Breast epithelium (tissue), 4 donors: ENCODE results near the gene TM4SF4. TPM values are rescaled to one million over a fixed set of nuclear protein-coding genes. Genes with fewer than 3 reads are reported as not detected.

Experiments
- DNase-seq, 2 donors: peaks; one replicate each; pipeline ENCODE4 v3.0.0-alpha.2; 2019; ENCODE audit warnings: low spot score in 2 of 2
- H3K27ac ChIP-seq, 2 donors: fragments of 200-600 bp; sonication (generic) in 1 of 2; one replicate each; pipeline ENCODE4 v1.5.1; 2016 to 2019; ENCODE audit warnings: mild to moderate bottlenecking in 1 of 2
- H3K27me3 ChIP-seq, 2 donors: fragments of 200-600 bp; sonication (generic) in 1 of 2; one replicate each; pipeline versions ENCODE4 v1.5.1 to v1.6.0; 2017 to 2019; ENCODE audit warnings: control low read depth in 1 of 2, mild to moderate bottlenecking in 1 of 2
- H3K36me3 ChIP-seq: fragments of 200-600 bp; one replicate; pipeline ENCODE4 v1.5.1; 2019
- H3K4me1 ChIP-seq, 2 donors: fragments of 200-600 bp; sonication (generic); one replicate each; pipeline ENCODE4 v1.5.1; 2016 to 2019; ENCODE audit warnings: control low read depth in 1 of 2
- H3K4me3 ChIP-seq, 3 donors: fragments of 200-600 bp; sonication (generic); 1 replicate in 2 of 3; 2 replicates in 1 of 3; pipeline ENCODE4 v1.5.1; 2016 to 2019; ENCODE audit warnings: mild to moderate bottlenecking in 3 of 3, moderate library complexity in 2 of 3
- H3K9me3 ChIP-seq, 2 donors: fragments of 200-600 bp; sonication (generic) in 1 of 2; one replicate each; pipeline ENCODE4 v1.5.1; 2016 to 2019; ENCODE audit warnings: control low read depth in 1 of 2
- POLR2A ChIP-seq: fragments of 450-650 bp; IDR thresholded peaks from one replicate; pipeline ENCODE4 v1.6.1; 2016; ENCODE audit warnings: antibody characterized with exemption, mild to moderate bottlenecking, moderate library complexity
- POLR2AphosphoS5 ChIP-seq, 3 donors: sonication (generic); formaldehyde crosslinking; IDR thresholded peaks; one replicate each; pipeline ENCODE4 v1.6.1; 2017; ENCODE audit warnings: antibody characterized with exemption in 3 of 3
- intact Hi-C: fragments of 100-400 bp; cut with DNase I; formaldehyde crosslinking; loops from one replicate; pipeline ENCODE4 v1.15.1; 2023; ENCODE audit warnings: low total_unique reads
- total RNA-seq, 3 donors: library from RNA; depleted of rRNA; stranded (reverse); fragments of >200 nt; gene quantifications; one replicate each; pipeline ENCODE4 v1.1.0, GENCODE V29; 2016
- TF ChIP-seq, protein P1 (sequence below), 3 donors: fragments of 450-650 bp; IDR thresholded peaks; one replicate each; pipeline ENCODE4 v1.5.1; 2016 to 2017; ENCODE audit warnings: antibody characterized with exemption in 3 of 3, mild to moderate bottlenecking in 3 of 3, moderate library complexity in 3 of 3

The TM4SF4 gene
- total RNA-seq, 3 donors from 2014 or later: 1.6 TPM; not detected in 2

DNA sequence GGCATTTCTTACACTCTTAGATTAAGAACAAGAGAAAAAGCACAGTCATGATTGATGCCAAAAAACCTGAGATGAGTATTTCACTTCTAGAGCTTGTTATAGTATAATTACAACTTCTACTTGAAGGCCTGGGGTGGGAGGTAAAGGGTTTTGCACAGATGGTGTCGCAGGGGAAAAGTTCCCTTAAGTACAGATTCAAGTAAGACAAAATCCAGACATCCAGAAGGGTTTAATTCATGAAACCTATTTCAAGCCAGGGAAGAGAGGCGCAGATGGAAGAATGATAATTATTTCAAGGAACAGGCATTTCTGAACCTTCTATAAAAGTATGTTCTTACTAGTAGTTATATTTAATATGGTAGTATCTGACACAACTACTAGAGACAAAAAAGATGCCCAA lies 70.6 kb downstream of the TM4SF4 start:
- DNase-seq: no peak
- TF ChIP-seq POLR2AphosphoS5 (IDR thresholded peaks at IDR 0.05) (no peak), POLR2A (no peak)
- TF ChIP-seq, protein P1, sequence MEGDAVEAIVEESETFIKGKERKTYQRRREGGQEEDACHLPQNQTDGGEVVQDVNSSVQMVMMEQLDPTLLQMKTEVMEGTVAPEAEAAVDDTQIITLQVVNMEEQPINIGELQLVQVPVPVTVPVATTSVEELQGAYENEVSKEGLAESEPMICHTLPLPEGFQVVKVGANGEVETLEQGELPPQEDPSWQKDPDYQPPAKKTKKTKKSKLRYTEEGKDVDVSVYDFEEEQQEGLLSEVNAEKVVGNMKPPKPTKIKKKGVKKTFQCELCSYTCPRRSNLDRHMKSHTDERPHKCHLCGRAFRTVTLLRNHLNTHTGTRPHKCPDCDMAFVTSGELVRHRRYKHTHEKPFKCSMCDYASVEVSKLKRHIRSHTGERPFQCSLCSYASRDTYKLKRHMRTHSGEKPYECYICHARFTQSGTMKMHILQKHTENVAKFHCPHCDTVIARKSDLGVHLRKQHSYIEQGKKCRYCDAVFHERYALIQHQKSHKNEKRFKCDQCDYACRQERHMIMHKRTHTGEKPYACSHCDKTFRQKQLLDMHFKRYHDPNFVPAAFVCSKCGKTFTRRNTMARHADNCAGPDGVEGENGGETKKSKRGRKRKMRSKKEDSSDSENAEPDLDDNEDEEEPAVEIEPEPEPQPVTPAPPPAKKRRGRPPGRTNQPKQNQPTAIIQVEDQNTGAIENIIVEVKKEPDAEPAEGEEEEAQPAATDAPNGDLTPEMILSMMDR (IDR thresholded peaks at IDR 0.05): no peak
- peaks cover 0 to 6% of the 10 kb centered on the region in 2 donors for H3K4me1 ChIP-seq
- no peak overlapping the region for H3K4me3 ChIP-seq
- intact Hi-C loops: no loop called here
- no peaks in the 10 kb centered on the region for H3K36me3 ChIP-seq
- no peaks in the 10 kb centered on the region for H3K9me3 ChIP-seq
- peak overlapping the region; percentile 10 to 79 for H3K27ac ChIP-seq
- H3K27me3 ChIP-seq: no peaks in the 10 kb centered on the region

DNA sequence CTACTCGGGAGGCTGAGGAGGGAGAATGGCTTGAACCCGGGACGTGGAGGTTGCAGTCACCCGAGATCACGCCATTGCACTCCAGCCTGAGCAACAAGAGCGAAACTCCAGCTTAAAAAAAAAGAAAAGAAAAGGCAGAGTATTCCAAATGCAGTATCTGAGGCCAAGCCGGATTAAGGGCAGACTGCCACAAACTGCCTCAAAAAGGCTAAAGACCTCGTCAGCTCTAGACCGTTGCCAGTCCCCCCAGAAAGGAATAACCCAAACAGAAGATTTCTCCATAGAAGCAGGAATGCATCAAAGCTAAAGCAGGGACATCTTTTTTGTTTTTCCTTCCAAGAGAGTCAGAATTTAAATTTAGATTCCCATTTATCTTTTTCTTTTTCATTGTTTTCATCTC lies 72.9 kb downstream of the TM4SF4 start:
- TF ChIP-seq, protein P1 (IDR thresholded peaks at IDR 0.05): no peak
- TF ChIP-seq POLR2AphosphoS5 (IDR thresholded peaks at IDR 0.05): peak in 2 of 3 donors; percentile 50 to 78
- peak in 1 of 2 donors; percentile 61 for DNase-seq
- intact Hi-C loops: no loop called here
- no peaks in the 10 kb centered on the region for H3K36me3 ChIP-seq
- no peaks in the 10 kb centered on the region for H3K27me3 ChIP-seq
- peak overlapping the region in 1 of 2 donors; percentile 79 for H3K27ac ChIP-seq
- no peaks in the 10 kb centered on the region for H3K9me3 ChIP-seq
- H3K4me3 ChIP-seq: no peak overlapping the region
- peaks cover 0 to 6% of the 10 kb centered on the region in 2 donors for H3K4me1 ChIP-seq

DNA sequence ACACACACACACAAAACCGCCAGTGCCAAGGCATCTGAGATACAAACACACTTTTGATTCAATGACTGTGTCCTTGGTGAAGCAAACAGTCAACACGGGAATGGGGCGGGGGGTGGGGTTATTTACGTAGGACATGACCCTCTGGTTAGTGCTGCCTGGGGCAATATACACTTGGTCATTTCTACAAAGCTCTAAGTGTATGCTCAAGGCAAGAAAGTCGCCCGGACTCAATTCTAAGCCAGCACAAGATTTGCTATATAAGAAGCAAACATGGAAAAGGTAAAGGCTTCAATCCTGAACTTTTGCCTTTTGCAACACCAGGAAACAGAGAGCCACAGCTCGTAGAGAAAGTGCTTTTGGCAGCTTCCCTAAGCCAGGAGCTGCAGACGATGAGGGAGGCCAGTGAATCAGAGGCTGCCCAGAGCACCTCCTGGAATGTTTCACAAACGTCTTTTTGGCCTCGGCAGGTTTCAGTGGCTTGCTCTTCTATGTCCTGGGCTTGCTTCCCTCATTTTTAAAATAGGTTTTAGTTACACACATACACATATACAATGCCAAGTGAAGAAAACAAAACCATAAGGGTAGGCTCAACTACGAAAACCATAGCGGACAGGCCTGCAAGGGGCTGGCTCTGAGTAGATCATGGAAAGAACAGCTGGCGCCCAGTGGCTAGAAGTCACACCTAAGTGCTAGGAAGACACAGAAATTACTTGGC lies 73.6 kb downstream of the TM4SF4 start:
- Histone ChIP-seq H3K27me3 (no peaks in the 10 kb centered on the region), H3K4me3 (peak overlapping the region in 1 of 3 donors; percentile 26), H3K36me3 (no peaks in the 10 kb centered on the region), H3K27ac (peak overlapping the region; percentile 79 to 90), H3K9me3 (no peaks in the 10 kb centered on the region), H3K4me1 (peaks cover 0 to 6% of the 10 kb centered on the region in 2 donors)
- intact Hi-C loops: no loop called here
- DNase-seq: peak; percentile 61 to 64
- TF ChIP-seq, protein P1 (IDR thresholded peaks at IDR 0.05): no peak
- TF ChIP-seq POLR2AphosphoS5 (IDR thresholded peaks at IDR 0.05) (peak; percentile 22 to 60 (median 54)), POLR2A (no peak)

DNA sequence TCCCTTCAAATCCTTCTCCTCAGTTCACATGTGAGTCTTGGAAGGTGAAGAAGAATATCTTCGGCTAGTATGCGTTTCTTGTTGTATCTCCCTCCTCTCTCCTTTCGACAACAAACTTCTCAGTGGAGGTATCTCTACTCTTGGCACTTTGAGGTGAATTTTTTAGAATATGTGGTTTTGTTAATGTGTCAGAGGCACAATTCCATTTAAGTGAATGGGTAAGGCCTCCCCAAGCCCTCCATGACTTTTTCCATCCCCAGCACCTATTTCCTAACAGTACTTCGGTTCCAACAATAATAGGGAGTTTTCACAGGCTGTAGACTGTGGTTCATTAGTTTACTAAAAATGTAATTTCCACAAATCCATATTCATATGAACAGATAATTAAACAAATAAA lies 74.2 kb downstream of the TM4SF4 start:
- Histone ChIP-seq H3K36me3 (no peaks in the 10 kb centered on the region), H3K9me3 (no peaks in the 10 kb centered on the region), H3K27ac (peak overlapping the region; percentile 79 to 90), H3K4me1 (peaks cover 0 to 10% of the 10 kb centered on the region in 2 donors), H3K4me3 (peak overlapping the region in 1 of 3 donors; percentile 26), H3K27me3 (no peaks in the 10 kb centered on the region)
- TF ChIP-seq POLR2A: no peak
- no peak for TF ChIP-seq POLR2AphosphoS5 (IDR thresholded peaks at IDR 0.05)
- DNase-seq: no peak
- intact Hi-C loops: no loop called here

DNA sequence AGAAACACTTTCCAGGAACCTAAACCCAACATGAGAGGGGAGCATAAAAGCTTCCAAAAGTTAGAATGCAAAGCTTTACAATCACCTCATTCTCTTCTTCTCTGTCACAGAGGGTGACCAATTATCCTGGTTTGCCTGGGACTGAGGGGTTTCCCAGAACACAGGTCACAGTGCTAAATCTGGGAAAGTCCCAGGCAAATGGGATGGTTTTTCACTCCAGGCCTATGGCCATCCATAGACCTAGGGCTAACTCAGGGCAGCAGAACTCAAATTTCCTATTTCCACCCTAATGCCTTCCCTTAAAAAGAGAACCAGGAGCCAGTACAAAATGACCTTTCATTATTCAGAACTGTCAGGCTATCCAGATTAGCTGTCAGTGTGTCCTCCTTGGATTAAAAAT lies 77.0 kb downstream of the TM4SF4 start:
- Histone ChIP-seq H3K27me3 (no peaks in the 10 kb centered on the region), H3K4me1 (peaks cover 0 to 30% of the 10 kb centered on the region in 2 donors), H3K36me3 (no peaks in the 10 kb centered on the region), H3K4me3 (no peak overlapping the region), H3K27ac (peak overlapping the region; percentile 22 to 89), H3K9me3 (no peaks in the 10 kb centered on the region)
- no peak for DNase-seq
- TF ChIP-seq POLR2AphosphoS5 (IDR thresholded peaks at IDR 0.05) (no peak), POLR2A (no peak)
- TF ChIP-seq, protein P1 (IDR thresholded peaks at IDR 0.05): no peak
- intact Hi-C loops: no loop called here
